ENCODE results near the gene MPO.

MPO gene

DNA sequence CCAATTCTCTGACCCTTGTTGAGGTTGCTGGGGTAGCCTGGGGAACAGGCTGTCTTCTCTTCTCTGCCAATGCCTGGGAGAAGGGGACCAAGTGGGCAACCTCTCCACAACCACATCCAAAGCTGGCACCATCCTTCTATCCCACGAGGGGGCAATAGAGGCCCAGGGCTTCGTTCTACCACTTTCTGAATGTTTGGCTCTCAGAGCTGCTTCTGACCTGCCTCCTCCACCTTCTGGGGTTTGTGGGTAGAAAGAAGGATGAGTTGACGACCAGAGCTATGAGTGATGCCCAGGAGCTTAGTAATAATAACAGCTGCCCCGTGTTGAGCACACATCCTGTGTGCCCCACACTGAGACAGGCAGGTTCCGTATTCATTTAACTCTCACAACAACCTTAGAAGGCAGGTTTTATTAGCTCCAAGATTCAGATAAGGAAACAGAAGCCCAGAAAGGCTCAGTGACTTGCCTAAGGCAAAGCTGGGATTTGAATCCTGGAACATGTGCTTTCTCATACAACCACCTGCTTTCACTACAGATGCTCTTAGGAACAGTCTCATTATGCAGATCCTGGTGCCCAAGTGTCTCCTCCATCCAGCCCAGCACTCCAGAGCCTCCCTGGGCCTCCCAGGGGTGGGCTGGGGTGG lies 36.8 kb upstream of the MPO start:
- Histone ChIP-seq H3K27me3 (ENCODE audit: control insufficient read depth, low read length) (peaks cover 5% of the 10 kb centered on the region; the same call in 1 of the 2 replicates), H3K9me2 (replicated peaks; ENCODE audit: control insufficient read depth, low read length) (no peaks in the 10 kb centered on the region), H3F3A (ENCODE audit: control insufficient read depth, insufficient read depth) (no peaks in the 10 kb centered on the region; the same call in 1 of the 2 replicates), H3K79me2 (ENCODE audit: control insufficient read depth, low read length) (no peaks in the 10 kb centered on the region), H3K4me1 (ENCODE audit: control insufficient read depth, low read length) (peaks cover 11% of the 10 kb centered on the region), H4K20me1 (ENCODE audit: control insufficient read depth, insufficient read depth, low read depth, low read length) (no peaks in the 10 kb centered on the region), H3K4me3 (ENCODE audit: low read length) (no peak overlapping the region), H3K36me3 (ENCODE audit: control insufficient read depth, low read length) (no peaks in the 10 kb centered on the region), H3K4me2 (ENCODE audit: low read length) (peak overlapping the region; percentile 25), H3K9me3 (ENCODE audit: control insufficient read depth, insufficient read depth, low read length) (no peaks in the 10 kb centered on the region), H3K27ac (ENCODE audit: low read depth, low read length) (no peak overlapping the region)
- no peak for TF ChIP-seq EZH2phosphoT487 (IDR thresholded peaks at IDR 0.05; ENCODE audit: borderline replicate concordance, low read length)
- TF ChIP-seq, protein P1, sequence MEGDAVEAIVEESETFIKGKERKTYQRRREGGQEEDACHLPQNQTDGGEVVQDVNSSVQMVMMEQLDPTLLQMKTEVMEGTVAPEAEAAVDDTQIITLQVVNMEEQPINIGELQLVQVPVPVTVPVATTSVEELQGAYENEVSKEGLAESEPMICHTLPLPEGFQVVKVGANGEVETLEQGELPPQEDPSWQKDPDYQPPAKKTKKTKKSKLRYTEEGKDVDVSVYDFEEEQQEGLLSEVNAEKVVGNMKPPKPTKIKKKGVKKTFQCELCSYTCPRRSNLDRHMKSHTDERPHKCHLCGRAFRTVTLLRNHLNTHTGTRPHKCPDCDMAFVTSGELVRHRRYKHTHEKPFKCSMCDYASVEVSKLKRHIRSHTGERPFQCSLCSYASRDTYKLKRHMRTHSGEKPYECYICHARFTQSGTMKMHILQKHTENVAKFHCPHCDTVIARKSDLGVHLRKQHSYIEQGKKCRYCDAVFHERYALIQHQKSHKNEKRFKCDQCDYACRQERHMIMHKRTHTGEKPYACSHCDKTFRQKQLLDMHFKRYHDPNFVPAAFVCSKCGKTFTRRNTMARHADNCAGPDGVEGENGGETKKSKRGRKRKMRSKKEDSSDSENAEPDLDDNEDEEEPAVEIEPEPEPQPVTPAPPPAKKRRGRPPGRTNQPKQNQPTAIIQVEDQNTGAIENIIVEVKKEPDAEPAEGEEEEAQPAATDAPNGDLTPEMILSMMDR (IDR thresholded peaks at IDR 0.05; ENCODE audit: low read depth, low read length, poor library complexity, severe bottlenecking): peak; percentile 89

DNA sequence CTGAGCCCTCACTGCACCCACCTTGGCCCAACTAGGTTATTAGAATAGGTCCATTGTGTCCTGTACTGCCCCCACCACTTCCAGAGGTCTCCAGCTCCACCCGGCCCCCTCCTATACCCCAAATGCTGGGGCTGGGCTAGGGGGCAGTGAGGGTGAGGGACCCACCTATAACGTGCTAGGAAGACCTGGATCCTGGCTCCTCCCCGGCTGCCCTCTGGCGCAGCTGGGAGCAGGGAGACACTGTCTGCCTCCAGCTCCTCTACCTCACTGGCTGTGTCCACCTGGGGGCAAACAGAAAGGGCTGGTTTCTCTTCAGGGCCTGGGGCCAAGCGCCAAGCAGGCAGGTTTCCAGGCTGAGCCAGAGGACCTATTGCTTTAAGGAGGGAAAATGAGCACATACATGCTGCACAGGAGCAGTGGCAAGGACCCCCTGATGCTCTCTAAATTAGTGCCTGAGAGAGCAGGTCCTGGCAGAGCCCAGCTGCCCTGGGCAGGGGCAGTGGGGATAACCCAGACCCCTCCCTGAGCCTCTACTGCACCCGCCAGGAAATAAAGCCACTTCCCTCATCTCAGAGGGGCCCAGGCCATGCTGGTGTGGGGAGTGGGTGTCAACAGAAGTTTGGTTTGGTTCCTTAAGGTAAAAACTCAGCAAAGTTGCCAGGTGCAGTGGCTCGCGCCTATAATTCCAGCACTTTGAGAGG lies 35.7 kb upstream of the MPO start:
- Histone ChIP-seq H3F3A (ENCODE audit: control insufficient read depth, insufficient read depth) (no peaks in the 10 kb centered on the region; the same call in 1 of the 2 replicates), H4K20me1 (ENCODE audit: control insufficient read depth, insufficient read depth, low read depth, low read length) (no peaks in the 10 kb centered on the region), H3K4me1 (ENCODE audit: control insufficient read depth, low read length) (peaks cover 11% of the 10 kb centered on the region), H3K36me3 (ENCODE audit: control insufficient read depth, low read length) (no peaks in the 10 kb centered on the region), H3K4me2 (ENCODE audit: low read length) (no peak overlapping the region), H3K27me3 (ENCODE audit: control insufficient read depth, low read length) (no peaks in the 10 kb centered on the region), H3K79me2 (ENCODE audit: control insufficient read depth, low read length) (no peaks in the 10 kb centered on the region), H3K9me2 (replicated peaks; ENCODE audit: control insufficient read depth, low read length) (no peaks in the 10 kb centered on the region), H3K9me3 (ENCODE audit: control insufficient read depth, insufficient read depth, low read length) (no peaks in the 10 kb centered on the region), H3K4me3 (ENCODE audit: low read length) (no peak overlapping the region), H3K27ac (ENCODE audit: low read depth, low read length) (no peak overlapping the region)
- TF ChIP-seq, protein P1 (IDR thresholded peaks at IDR 0.05; ENCODE audit: low read depth, low read length, poor library complexity, severe bottlenecking): no peak
- TF ChIP-seq EZH2phosphoT487 (IDR thresholded peaks at IDR 0.05; ENCODE audit: borderline replicate concordance, low read length): no peak

DNA sequence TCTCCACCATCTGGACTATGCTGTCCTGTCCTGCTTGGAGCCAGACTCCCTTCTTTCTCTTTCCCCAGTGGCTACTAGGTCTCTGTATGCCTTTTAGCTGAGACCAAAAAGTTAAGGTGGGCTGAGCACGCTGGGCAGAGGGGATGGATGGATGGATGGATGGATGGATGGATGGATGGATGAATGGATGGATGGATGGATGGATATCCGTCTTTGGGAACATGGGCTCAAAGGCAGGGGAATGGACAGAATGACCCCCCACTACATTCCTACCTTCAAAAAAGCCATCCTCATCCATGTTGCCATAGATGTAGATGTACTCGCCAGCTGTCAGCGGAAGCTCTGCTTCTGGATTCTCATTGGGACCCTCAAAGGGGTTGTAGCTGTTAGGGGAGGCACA lies 35.0 kb upstream of the MPO start:
- Histone ChIP-seq H3K79me2 (ENCODE audit: control insufficient read depth, low read length) (no peaks in the 10 kb centered on the region), H3K36me3 (ENCODE audit: control insufficient read depth, low read length) (no peaks in the 10 kb centered on the region), H3K9me2 (replicated peaks; ENCODE audit: control insufficient read depth, low read length) (no peaks in the 10 kb centered on the region), H3F3A (ENCODE audit: control insufficient read depth, insufficient read depth) (no peaks in the 10 kb centered on the region; the same call in 1 of the 2 replicates), H3K4me2 (ENCODE audit: low read length) (no peak overlapping the region), H4K20me1 (ENCODE audit: control insufficient read depth, insufficient read depth, low read depth, low read length) (no peaks in the 10 kb centered on the region), H3K27me3 (ENCODE audit: control insufficient read depth, low read length) (no peaks in the 10 kb centered on the region), H3K27ac (ENCODE audit: low read depth, low read length) (no peak overlapping the region), H3K9me3 (ENCODE audit: control insufficient read depth, insufficient read depth, low read length) (no peaks in the 10 kb centered on the region), H3K4me1 (ENCODE audit: control insufficient read depth, low read length) (peaks cover 11% of the 10 kb centered on the region), H3K4me3 (ENCODE audit: low read length) (no peak overlapping the region)
- no peak for TF ChIP-seq EZH2phosphoT487 (IDR thresholded peaks at IDR 0.05; ENCODE audit: borderline replicate concordance, low read length)
- TF ChIP-seq, protein P1 (IDR thresholded peaks at IDR 0.05; ENCODE audit: low read depth, low read length, poor library complexity, severe bottlenecking): no peak
